HL-60 (cell line): ENCODE data around the gene MGAT4A.

Source experiments
- CTCF ChIP-seq: IDR thresholded peaks from one replicate; pipeline ENCODE4 v1.5.1; 2011; ENCODE audit warnings: low read length, control low read depth, inconsistent platforms; ENCODE audit not compliant: insufficient read depth
- GABPA ChIP-seq: IDR thresholded peaks from 2 replicates; pipeline ENCODE4 v1.6.1; 2012; ENCODE audit warnings: low read depth
- POLR2AphosphoS5 ChIP-seq: IDR thresholded peaks from 2 replicates; pipeline ENCODE4 v1.6.1; 2012; ENCODE audit warnings: low read depth
- REST ChIP-seq: IDR thresholded peaks from 2 replicates; pipeline ENCODE4 v1.6.1; 2012; ENCODE audit warnings: low read depth; ENCODE audit not compliant: insufficient replicate concordance
- SPI1 ChIP-seq: IDR thresholded peaks from 2 replicates; pipeline ENCODE4 v1.6.1; 2012; ENCODE audit warnings: low read depth, mild to moderate bottlenecking, borderline replicate concordance

- no peak for TF ChIP-seq POLR2AphosphoS5
- no peak for TF ChIP-seq GABPA
- TF ChIP-seq REST, result no peak
- no peak for TF ChIP-seq CTCF
- TF ChIP-seq SPI1, result no peak
Measured at GRCh38 chr2:98583276-98583675, 147.7 kb downstream of the MGAT4A start.
